Heart left ventricle (tissue), 13 donors: Measurements from ENCODE around the gene ZP1.

Source experiments
- POLR2A ChIP-seq, 2 donors: fragments of 450-650 bp; IDR thresholded peaks; one replicate each; pipeline ENCODE4 v1.6.1; 2017; ENCODE audit warnings: antibody characterized with exemption in 2 of 2, mild to moderate bottlenecking in 2 of 2, moderate library complexity in 2 of 2
- TF ChIP-seq, protein P1 (sequence below), 12 donors: fragments of 200-600 bp; sonication (generic) in 4 of 12; IDR thresholded peaks; one replicate each; pipeline versions ENCODE4 v1.5.0 to v1.8.0; 2018 to 2022; ENCODE audit warnings: antibody characterized with exemption in 12 of 12, mild to moderate bottlenecking in 5 of 12
- donor health status: ischemic (EF 13 %, LVEDD 7.1; RV severe dilation, severe dysfunction).
- donor health status: DM: no; HTN: yes; CAD: no.
- donor health status: DM: no; HTN: no; CAD: no.
- donor health status: ischemic (EF 25% LVEDD 6.9; RV normal size, moderate dysfunction).
- donor health status: ischemic (EF 25% LVEDD 5.7; RV mildly dilated, moderate dysfunction).
- donor health status: ischemic (EF 35%, LVEDD 5.7; RV mildly dilated, moderate dysfunction).
- donor health status: nonischemic (EF 11% LVEDD 7.7; RV severe dilation, severe dysfunction).
- donor health status: DM: yes; HTN: yes; CAD: no.
- donor health status: PGD.
- donor health status: ischemic (EF 29% LVEDD 5.4; RV normal size, mild dysfunction).
- donor health status: nonischemic (EF 23%, LVEDD 6.1; RV moderate dilation, normal function).

DNA sequence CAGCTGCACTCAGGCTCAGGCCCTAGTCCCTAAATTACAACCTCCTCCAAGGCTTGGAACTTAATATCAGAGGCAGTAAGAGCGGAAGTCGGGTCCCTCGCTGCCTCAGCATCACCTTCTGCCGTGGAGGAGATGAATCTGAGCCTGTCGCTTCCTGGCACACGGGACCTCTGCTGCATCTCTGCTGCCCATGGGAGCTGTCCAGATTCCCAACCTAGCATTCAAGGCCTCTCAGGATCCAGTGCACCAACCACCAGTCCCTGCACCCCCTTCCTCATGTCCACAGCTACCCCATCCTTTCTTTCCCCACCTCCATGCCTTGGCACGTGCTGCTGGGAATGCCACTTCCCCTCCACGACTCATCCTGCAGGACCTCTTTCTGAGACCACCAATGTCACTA is 9.1 kb upstream of the ZP1 start:
- no peak for TF ChIP-seq POLR2A (IDR thresholded peaks at IDR 0.05)
- TF ChIP-seq, protein P1, sequence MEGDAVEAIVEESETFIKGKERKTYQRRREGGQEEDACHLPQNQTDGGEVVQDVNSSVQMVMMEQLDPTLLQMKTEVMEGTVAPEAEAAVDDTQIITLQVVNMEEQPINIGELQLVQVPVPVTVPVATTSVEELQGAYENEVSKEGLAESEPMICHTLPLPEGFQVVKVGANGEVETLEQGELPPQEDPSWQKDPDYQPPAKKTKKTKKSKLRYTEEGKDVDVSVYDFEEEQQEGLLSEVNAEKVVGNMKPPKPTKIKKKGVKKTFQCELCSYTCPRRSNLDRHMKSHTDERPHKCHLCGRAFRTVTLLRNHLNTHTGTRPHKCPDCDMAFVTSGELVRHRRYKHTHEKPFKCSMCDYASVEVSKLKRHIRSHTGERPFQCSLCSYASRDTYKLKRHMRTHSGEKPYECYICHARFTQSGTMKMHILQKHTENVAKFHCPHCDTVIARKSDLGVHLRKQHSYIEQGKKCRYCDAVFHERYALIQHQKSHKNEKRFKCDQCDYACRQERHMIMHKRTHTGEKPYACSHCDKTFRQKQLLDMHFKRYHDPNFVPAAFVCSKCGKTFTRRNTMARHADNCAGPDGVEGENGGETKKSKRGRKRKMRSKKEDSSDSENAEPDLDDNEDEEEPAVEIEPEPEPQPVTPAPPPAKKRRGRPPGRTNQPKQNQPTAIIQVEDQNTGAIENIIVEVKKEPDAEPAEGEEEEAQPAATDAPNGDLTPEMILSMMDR (IDR thresholded peaks at IDR 0.05), result no peak
